Ramos (cell line): ENCODE measurements around the gene PTPN6.

Source experiments
- in situ Hi-C: fragments of 300-500 bp; cut with MboI; formaldehyde crosslinking; loops from one replicate; pipeline ENCODE4 v1.14.3; 2022; ENCODE audit warnings: low sequenced_read_pairs; ENCODE audit not compliant: unreplicated experiment

Gene PTPN6

GRCh38 chr12:6953442-6954315, 2.5 kb downstream of the PTPN6 start:
- in situ Hi-C loops = no loop called here

DNA sequence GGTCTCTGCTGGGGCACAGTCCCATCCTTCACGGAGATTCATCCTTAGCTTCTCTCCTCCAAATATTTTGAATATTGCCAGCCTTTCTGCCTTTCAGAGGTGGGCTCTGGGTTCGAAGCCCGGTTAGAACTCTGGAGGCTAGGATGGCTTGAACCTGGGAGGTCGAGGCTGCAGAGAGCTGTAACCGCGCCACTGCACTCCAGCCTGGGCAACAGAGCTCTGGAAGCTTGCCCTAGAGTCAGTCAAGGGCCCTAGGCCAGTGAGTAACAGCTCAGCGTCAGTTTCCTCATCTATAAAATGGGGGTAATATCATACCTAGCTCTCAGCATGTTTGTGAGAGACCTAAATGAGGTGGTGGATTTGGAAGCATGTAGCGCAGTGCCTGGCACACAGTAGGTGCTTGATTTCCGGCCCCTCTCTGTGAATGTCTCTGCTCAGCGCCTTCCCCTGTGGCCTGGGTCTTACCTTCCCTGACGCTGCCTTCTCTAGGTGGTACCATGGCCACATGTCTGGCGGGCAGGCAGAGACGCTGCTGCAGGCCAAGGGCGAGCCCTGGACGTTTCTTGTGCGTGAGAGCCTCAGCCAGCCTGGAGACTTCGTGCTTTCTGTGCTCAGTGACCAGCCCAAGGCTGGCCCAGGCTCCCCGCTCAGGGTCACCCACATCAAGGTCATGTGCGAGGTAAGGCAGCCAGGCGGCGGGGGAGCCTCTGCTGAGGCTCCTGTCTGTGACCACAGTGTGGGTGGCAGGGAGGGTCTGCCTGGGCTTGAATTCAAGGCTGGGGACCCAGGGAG, 3.4 kb downstream of the PTPN6 start:
- in situ Hi-C loops = no loop called here

DNA sequence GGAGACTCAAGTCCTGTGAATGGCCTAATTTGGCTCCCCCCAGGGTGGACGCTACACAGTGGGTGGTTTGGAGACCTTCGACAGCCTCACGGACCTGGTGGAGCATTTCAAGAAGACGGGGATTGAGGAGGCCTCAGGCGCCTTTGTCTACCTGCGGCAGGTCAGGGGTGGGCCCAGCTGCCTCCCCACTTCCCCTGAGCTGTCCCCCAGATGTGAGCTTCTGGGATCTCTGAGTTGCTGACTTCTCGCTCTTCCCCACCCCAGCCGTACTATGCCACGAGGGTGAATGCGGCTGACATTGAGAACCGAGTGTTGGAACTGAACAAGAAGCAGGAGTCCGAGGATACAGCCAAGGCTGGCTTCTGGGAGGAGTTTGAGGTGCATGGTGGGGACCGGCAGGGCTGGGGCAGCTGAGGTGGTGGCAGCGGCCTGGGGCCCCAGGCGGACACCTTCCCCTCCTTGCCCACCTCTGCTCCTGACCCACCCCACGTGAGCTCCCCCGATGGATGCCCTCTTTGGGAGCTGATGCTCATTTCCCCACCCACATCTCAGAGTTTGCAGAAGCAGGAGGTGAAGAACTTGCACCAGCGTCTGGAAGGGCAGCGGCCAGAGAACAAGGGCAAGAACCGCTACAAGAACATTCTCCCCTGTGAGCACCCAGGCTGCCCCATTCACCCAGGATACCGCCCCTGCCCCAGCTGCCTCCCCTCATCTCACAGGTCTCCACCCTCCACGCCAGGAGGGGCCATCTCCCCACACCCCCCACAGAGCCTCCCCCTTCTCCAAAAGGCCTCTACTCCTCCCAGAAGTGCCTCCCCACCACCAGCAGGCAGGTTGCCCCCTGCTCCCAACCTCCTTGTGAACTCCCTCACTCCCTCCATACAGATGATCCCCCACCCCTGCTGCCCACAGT, 4.2 kb downstream of the PTPN6 start:
- in situ Hi-C loops = no loop called here

GRCh38 chr12:6956021-6956727, 5.0 kb downstream of the PTPN6 start:
- in situ Hi-C loops = no loop called here

DNA sequence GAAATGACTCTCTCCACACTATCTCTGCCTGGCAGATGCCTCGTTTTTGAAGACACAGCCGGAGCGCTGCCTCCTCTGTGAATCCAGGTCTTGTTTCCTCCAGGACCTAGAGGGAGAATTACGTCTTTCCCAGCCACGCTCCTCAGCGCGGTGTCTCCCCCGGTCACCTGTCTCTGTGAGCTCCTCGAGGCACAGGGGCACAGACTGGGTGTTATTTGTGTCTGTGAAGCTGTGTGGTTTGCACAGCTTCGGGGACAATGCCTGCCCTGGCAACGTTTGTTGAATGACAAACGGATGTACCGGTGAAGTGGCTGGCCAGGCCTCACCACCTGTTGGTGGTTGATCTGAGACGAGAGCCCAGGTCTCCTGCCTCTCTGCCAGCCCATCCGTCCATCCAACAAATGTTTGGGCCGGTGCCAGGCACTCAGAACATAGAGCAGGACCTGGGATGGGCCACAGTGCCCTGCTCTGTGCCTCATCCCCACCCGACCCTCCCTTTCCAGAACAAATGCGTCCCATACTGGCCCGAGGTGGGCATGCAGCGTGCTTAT, 6.1 kb downstream of the PTPN6 start:
- in situ Hi-C loops = no loop called here

DNA sequence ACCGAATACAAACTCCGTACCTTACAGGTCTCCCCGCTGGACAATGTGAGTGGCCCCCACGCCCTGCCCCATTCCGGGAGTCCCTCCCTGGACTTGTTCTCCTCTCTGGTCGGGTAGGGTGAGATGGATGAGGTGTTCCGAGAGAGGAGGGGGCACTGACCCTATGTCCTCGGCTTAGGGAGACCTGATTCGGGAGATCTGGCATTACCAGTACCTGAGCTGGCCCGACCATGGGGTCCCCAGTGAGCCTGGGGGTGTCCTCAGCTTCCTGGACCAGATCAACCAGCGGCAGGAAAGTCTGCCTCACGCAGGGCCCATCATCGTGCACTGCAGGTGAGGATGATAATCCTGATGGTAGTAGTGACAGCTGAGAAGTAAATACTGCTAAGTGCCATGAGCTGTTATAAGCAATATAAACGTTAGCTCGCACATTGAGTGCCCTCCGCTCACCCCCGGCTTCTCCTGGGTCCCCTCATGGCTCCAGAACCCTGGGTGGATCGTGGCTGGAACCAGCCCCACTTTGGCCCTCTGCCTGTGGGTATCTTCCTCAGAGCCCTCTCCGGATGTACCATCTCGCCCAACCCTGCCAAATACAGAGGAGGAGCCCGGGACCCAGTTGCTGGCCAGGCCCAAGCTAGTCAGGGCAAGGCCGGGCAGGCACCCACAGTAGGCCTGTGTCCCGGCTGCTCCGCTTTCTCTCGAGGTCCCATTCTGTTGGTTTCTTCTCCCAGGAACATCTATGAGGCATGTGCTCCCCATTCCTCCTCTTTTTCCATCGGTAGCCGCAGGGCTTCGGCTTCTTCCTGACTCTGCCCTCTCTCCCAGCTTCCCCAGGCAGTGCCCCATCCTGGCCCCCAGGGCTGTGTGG, 6.8 kb downstream of the PTPN6 start:
- in situ Hi-C loops = no loop called here

DNA sequence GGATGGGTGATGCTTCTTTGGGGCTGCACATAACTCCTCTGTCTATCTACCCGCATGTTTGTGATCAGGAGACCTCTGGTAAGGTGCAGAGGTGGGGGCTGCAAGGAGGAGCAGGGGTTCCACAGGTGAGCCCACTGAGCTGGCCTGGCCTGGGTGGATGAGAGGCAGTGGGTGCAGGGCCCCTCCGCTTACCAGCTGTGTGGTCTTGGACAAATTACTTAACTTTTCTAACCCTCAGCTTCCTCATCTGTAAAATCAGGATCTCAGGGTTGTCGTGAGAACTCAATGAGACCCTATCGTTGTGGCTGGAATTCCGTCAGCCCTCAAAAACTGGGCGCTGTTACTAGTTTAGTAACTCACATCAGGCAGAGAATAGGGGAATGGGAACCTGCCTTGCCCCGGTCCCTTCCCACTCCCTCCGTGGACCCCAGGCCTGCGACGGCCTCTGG, 7.5 kb downstream of the PTPN6 start:
- in situ Hi-C loops = no loop called here

GRCh38 chr12:6959058-6959804, 8.1 kb downstream of the PTPN6 start:
- in situ Hi-C loops = no loop called here

DNA sequence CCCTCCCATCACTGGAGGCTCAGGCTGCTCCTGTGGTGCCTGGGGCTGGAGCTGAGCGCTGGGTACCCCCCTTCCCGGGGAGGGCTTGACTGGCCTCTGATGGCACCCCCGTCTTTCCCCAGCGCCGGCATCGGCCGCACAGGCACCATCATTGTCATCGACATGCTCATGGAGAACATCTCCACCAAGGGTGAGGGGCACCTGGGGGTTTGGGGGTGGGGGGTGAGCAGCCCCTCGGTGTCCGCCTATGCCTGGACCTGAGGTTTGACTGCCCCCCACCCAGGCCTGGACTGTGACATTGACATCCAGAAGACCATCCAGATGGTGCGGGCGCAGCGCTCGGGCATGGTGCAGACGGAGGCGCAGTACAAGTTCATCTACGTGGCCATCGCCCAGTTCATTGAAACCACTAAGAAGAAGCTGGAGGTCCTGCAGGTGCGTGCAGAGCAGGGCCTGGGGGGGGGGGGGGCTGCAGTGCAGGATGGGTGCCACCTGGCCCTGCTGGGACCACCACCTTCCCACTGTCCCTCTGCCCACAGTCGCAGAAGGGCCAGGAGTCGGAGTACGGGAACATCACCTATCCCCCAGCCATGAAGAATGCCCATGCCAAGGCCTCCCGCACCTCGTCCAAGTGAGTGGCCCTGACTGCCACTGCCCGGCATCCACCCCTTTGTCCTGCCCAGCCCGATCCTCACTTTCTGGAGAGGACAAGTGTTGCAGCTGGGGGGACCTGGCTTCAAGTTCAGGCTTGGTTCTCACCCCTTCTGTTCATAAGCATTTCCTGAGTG, 8.8 kb downstream of the PTPN6 start:
- in situ Hi-C loops = no loop called here

- in situ Hi-C loops = no loop called here
Observed at GRCh38 chr12:6960593-6961277, 9.6 kb downstream of the PTPN6 start.

- in situ Hi-C loops = no loop called here
Observed at GRCh38 chr12:6961278-6961694, 10.1 kb downstream of the PTPN6 start.

DNA sequence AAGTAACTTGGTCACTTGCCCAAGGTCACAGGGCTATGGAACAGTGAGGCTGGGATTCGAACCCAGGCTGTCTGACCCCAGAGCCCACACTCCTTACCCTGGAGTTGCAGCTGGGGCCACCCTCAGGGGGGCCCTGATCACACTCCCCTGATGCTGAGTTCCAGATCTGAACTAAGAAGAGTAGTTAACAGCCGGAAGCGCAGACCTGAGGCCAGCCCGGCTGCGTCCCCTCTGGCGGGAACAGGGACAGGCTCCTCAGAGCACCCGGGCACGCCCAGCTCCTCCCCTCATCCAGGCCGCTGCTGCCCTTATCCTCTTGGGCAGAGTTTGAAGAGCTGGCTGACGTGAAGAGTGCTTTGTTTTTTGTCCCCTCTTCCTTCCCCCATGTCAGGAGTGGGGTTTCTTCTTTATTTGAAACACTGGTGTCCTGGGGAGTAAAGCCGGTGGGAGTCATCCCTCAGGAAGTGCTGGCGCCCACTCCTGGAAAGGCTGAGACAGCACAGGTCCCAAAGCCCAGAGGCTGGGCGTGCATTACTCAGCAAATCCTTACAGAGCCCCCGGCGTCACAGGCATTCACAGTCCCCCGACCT, 10.6 kb downstream of the PTPN6 start:
- in situ Hi-C loops = no loop called here

DNA sequence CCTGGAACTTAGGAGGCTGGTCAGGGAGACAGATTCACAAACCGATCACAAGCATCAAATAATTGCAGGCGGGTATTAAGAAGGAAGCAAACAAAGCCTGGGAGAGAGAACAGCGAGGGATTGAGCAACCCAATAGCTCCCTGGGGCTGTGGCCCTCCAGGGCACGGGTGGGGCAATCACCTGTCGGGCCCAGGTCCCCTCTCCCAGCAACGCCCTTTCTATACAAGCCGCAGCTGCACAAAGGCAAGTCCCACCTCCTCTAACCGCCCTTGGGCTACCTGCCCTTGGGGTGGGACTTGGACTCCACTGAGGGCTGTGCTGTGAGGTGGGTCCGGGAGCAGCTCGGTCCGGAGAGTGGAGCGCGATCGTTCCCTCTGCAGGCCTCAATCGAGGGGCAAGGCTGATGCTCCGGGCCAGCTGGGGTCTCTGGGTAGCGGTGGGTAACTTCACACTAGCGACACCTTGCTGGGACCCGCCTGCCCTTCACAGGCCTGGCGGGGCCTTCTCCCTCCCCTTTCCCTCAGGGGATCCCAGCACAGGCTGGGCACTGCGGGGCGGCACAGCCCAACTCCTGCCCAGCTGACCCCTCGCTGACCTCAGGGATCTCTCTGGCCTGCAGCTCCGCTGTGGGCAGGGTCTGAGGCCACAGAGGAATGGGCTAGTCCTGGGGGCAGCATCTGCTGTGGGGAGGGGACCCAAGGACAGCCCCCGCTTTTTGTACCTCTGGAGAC, 11.3 kb downstream of the PTPN6 start:
- in situ Hi-C loops = no loop called here

- in situ Hi-C loops = no loop called here
Observed at GRCh38 chr12:6963016-6963731, 12.0 kb downstream of the PTPN6 start.
